SK-N-SH (cell line): ENCODE results near the gene GPR6. TPM values are rescaled to one million over a fixed set of nuclear protein-coding genes. Genes with fewer than 3 reads are reported as not detected.

Experiments
- CTCF ChIA-PET: fragments of 300-600, 350-600 bp; formaldehyde crosslinking; extraction: SDS; loops from one replicate; lab custom pipeline; 2021; lab: Yijun Ruan, JAX
- POLR2A ChIA-PET: fragments of 350-600 bp; sonication (Branson Sonifier 250); formaldehyde crosslinking; extraction: SDS; loops from one replicate; lab custom pipeline; 2020; ENCODE audit warnings: antibody characterized with exemption, inconsistent platforms; lab: Yijun Ruan, JAX
- DNase-seq: peaks from one replicate; pipeline ENCODE4 v3.0.0; 2012
- H2AFZ ChIP-seq: fragments of 200-600 bp; sonication (generic); 2 replicates; pipeline ENCODE4 v1.8.1; 2016; ENCODE audit warnings: antibody characterized with exemption, mild to moderate bottlenecking, low read depth
- H3F3A ChIP-seq: fragments of 200-600 bp; sonication (generic); replicated peaks from 2 replicates; pipeline ENCODE3; 2016; ENCODE audit warnings: antibody characterized with exemption, mild to moderate bottlenecking; ENCODE audit not compliant: insufficient read depth
- H3K27ac ChIP-seq, 2 experiments: fragments of 200-500 bp in 1 of 2; fragments of 200-600 bp in 1 of 2; sonication (Bioruptor generic) in 1 of 2; sonication (generic), shearing (Covaris generic) in 1 of 2; 2 replicates each; pipeline versions ENCODE4 v1.5.1 to v1.6.1; 2014 to 2016; ENCODE audit warnings: low read depth in 2 of 2, inconsistent platforms in 1 of 2, low read length in 1 of 2, mild to moderate bottlenecking in 1 of 2, mixed read lengths in 1 of 2
- H3K27me3 ChIP-seq: fragments of 200-600 bp; sonication (generic), shearing (Covaris generic); 2 replicates; pipeline ENCODE4 v1.6.1; 2016; ENCODE audit warnings: mixed run types; ENCODE audit not compliant: insufficient read depth
- H3K36me3 ChIP-seq, 2 experiments: fragments of 200-500 bp in 1 of 2; fragments of 200-600 bp in 1 of 2; sonication (Bioruptor generic) in 1 of 2; sonication (generic) in 1 of 2; replicated peaks in 1 of 2; 2 replicates each; pipeline versions ENCODE3 to v1.5.1; 2014 to 2016; ENCODE audit warnings: low read length in 1 of 2, mild to moderate bottlenecking in 1 of 2; ENCODE audit not compliant: insufficient read depth in 2 of 2, control insufficient read depth in 1 of 2
- H3K4me1 ChIP-seq, 2 experiments: fragments of 200-500 bp in 1 of 2; fragments of 200-600 bp in 1 of 2; sonication (Bioruptor generic) in 1 of 2; sonication (generic), shearing (Covaris generic) in 1 of 2; 2 replicates each; pipeline versions ENCODE4 v1.5.1 to v1.6.1; 2014 to 2016; ENCODE audit warnings: low read depth in 1 of 2, low read length in 1 of 2, mixed run types in 1 of 2; ENCODE audit not compliant: insufficient read depth in 2 of 2, control insufficient read depth in 1 of 2
- H3K4me2 ChIP-seq: fragments of 200-600 bp; sonication (generic), shearing (Covaris generic); 2 replicates; pipeline ENCODE4 v1.6.1; 2017; ENCODE audit warnings: mixed run types
- H3K4me3 ChIP-seq, 2 experiments: fragments of 200-500 bp in 1 of 2; fragments of 200-600 bp in 1 of 2; sonication (Bioruptor generic) in 1 of 2; sonication (generic), shearing (Covaris generic) in 1 of 2; 2 replicates each; pipeline versions ENCODE4 v1.5.1 to v1.8.1; 2014 to 2016; ENCODE audit warnings: low read depth in 2 of 2, inconsistent platforms in 1 of 2, low read length in 1 of 2, mild to moderate bottlenecking in 1 of 2, mixed read lengths in 1 of 2, moderate library complexity in 1 of 2
- H3K79me2 ChIP-seq: fragments of 200-600 bp; sonication (generic); 2 replicates; pipeline ENCODE4 v1.8.1; 2017; ENCODE audit warnings: mild to moderate bottlenecking; ENCODE audit not compliant: insufficient read depth
- H3K9ac ChIP-seq: fragments of 200-600 bp; sonication (generic); 2 replicates; pipeline ENCODE4 v1.6.1; 2017; ENCODE audit warnings: mixed run types
- H3K9me2 ChIP-seq: fragments of 200-600 bp; sonication (generic); 2 replicates; pipeline ENCODE4 v1.6.1; 2017; ENCODE audit warnings: mixed run types
- H3K9me3 ChIP-seq: fragments of 200-600 bp; sonication (generic); 2 replicates; pipeline ENCODE4 v1.6.1; 2017; ENCODE audit warnings: mixed run types, mild to moderate bottlenecking, moderate library complexity
- H4K20me1 ChIP-seq: fragments of 200-600 bp; sonication (generic); 2 replicates; pipeline ENCODE4 v1.6.1; 2017; ENCODE audit warnings: mild to moderate bottlenecking, mixed run types; ENCODE audit not compliant: insufficient read depth
- CHD2 ChIP-seq: fragments of 150-350 bp; IDR thresholded peaks from 2 replicates; pipeline ENCODE4 v1.6.1; 2018; ENCODE audit warnings: low read length; ENCODE audit not compliant: partially characterized antibody
- EZH2phosphoT487 ChIP-seq: fragments of 200-600 bp; sonication (generic); IDR thresholded peaks from 2 replicates; pipeline ENCODE4 v1.6.1; 2017; ENCODE audit warnings: low read depth, mixed run types, mild to moderate bottlenecking, antibody characterized with exemption, moderate library complexity, borderline replicate concordance
- FOXM1 ChIP-seq: IDR thresholded peaks from 2 replicates; pipeline ENCODE4 v1.4.0; 2012; ENCODE audit warnings: low read depth, mild to moderate bottlenecking
- GATA2 ChIP-seq: sonication (generic); formaldehyde crosslinking; IDR thresholded peaks from 2 replicates; pipeline ENCODE4 v1.5.0; 2020; ENCODE audit warnings: mild to moderate bottlenecking, missing genetic modification reagents
- JUND ChIP-seq: IDR thresholded peaks from 2 replicates; pipeline ENCODE4 v1.4.0; 2012
- MXI1 ChIP-seq: IDR thresholded peaks from 2 replicates; pipeline ENCODE4 v1.6.1; 2012; ENCODE audit warnings: mild to moderate bottlenecking, low read depth, low read length, improper control_type of control experiment
- NFIC ChIP-seq: IDR thresholded peaks from 2 replicates; pipeline ENCODE4 v1.4.0; 2012; ENCODE audit warnings: borderline replicate concordance
- RAD21 ChIP-seq: IDR thresholded peaks from 2 replicates; pipeline ENCODE4 v1.6.1; 2012; ENCODE audit warnings: mild to moderate bottlenecking, low read length
- RFX5 ChIP-seq: IDR thresholded peaks from 2 replicates; pipeline ENCODE4 v1.6.1; 2012; ENCODE audit warnings: mild to moderate bottlenecking, improper control_type of control experiment, low read length
- TAF1 ChIP-seq: IDR thresholded peaks from 2 replicates; pipeline ENCODE4 v1.6.1; 2012; ENCODE audit warnings: low read depth, mild to moderate bottlenecking, low read length, moderate library complexity, borderline replicate concordance
- TCF12 ChIP-seq: IDR thresholded peaks from 2 replicates; pipeline ENCODE4 v1.4.0; 2012
- TEAD4 ChIP-seq: IDR thresholded peaks from 2 replicates; pipeline ENCODE4 v1.4.0; 2012; ENCODE audit warnings: mild to moderate bottlenecking, borderline replicate concordance; ENCODE audit not compliant: insufficient read depth
- USF2 ChIP-seq: fragments of 150-350 bp; IDR thresholded peaks from 2 replicates; pipeline ENCODE4 v1.6.1; 2017; ENCODE audit warnings: antibody characterized with exemption, low read length, low read depth, borderline replicate concordance
- YY1 ChIP-seq: IDR thresholded peaks from 2 replicates; pipeline ENCODE4 v1.4.0; 2012; ENCODE audit warnings: low read depth, mild to moderate bottlenecking
- WGBS: methylation state at CpG from one replicate; pipeline ENCODE4 v1.1.6; 2017; ENCODE audit warnings: low lambda C conversion rate; 5-methylcytosine and 5-hydroxymethylcytosine counted together
- polyA plus RNA-seq, 3 experiments: library from polyadenylated mRNA; depleted of rRNA; stranded (reverse); fragments of >200 nt; gene quantifications; 2 replicates each; pipeline ENCODE4 v1.2.3, GENCODE V29; 2012
- TF ChIP-seq, protein P1 (sequence below): IDR thresholded peaks from 2 replicates; pipeline ENCODE4 v1.6.1; 2012; ENCODE audit warnings: mild to moderate bottlenecking, low read depth, low read length, moderate library complexity
- TF ChIP-seq, protein P2 (sequence below): IDR thresholded peaks from 2 replicates; pipeline ENCODE4 v1.4.0; 2012; ENCODE audit warnings: low read depth, borderline replicate concordance

GPR6 gene
- polyA plus RNA-seq, 1 of the 3 experiments (the other 2 are of a cell fraction): not detected

GRCh38 chr6:109979033-109979921 is 1.2 kb downstream of the GPR6 start:
- H3K9ac ChIP-seq: no peak overlapping the region
- no peaks in the 10 kb centered on the region for H3K79me2 ChIP-seq
- no peaks in the 10 kb centered on the region for H3K36me3 ChIP-seq
- H3K9me2 ChIP-seq: no peaks in the 10 kb centered on the region
- no peaks in the 10 kb centered on the region for H3K9me3 ChIP-seq
- DNase-seq: peak; percentile 66
- peak overlapping the region; percentile 37; the same call in 1 of the 2 replicates for H3K4me2 ChIP-seq
- H3K4me1 ChIP-seq: peaks cover 0 to 15% of the 10 kb centered on the region in 2 experiments; a peak in 1 of 4 replicates
- ChIA-PET CTCF (interaction anchor here (1.5 to 2.0 kb wide), 3 partner anchors 15 to 275 kb away, joined by 4 to 10 read pairs (median 6); no protein-coding TSS in a partner anchor), POLR2A (no interaction called here)
- no peak overlapping the region for H2AFZ ChIP-seq
- no peaks in the 10 kb centered on the region for H4K20me1 ChIP-seq
- H3K27ac ChIP-seq: no peak overlapping the region
- WGBS: 38% methylated on average over 10 of the region's 81 CpGs
- no peaks in the 10 kb centered on the region for H3F3A ChIP-seq
- peak overlapping the region in 1 of 2 experiments; percentile 36; a peak in 1 of 4 replicates for H3K4me3 ChIP-seq
- H3K27me3 ChIP-seq: peaks cover 18% of the 10 kb centered on the region; the same call in 1 of the 2 replicates
- TF ChIP-seq, protein P1, sequence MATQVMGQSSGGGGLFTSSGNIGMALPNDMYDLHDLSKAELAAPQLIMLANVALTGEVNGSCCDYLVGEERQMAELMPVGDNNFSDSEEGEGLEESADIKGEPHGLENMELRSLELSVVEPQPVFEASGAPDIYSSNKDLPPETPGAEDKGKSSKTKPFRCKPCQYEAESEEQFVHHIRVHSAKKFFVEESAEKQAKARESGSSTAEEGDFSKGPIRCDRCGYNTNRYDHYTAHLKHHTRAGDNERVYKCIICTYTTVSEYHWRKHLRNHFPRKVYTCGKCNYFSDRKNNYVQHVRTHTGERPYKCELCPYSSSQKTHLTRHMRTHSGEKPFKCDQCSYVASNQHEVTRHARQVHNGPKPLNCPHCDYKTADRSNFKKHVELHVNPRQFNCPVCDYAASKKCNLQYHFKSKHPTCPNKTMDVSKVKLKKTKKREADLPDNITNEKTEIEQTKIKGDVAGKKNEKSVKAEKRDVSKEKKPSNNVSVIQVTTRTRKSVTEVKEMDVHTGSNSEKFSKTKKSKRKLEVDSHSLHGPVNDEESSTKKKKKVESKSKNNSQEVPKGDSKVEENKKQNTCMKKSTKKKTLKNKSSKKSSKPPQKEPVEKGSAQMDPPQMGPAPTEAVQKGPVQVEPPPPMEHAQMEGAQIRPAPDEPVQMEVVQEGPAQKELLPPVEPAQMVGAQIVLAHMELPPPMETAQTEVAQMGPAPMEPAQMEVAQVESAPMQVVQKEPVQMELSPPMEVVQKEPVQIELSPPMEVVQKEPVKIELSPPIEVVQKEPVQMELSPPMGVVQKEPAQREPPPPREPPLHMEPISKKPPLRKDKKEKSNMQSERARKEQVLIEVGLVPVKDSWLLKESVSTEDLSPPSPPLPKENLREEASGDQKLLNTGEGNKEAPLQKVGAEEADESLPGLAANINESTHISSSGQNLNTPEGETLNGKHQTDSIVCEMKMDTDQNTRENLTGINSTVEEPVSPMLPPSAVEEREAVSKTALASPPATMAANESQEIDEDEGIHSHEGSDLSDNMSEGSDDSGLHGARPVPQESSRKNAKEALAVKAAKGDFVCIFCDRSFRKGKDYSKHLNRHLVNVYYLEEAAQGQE: no peak
- TF ChIP-seq MXI1: peak; percentile 48; the same call in 1 of the 2 replicates

DNA sequence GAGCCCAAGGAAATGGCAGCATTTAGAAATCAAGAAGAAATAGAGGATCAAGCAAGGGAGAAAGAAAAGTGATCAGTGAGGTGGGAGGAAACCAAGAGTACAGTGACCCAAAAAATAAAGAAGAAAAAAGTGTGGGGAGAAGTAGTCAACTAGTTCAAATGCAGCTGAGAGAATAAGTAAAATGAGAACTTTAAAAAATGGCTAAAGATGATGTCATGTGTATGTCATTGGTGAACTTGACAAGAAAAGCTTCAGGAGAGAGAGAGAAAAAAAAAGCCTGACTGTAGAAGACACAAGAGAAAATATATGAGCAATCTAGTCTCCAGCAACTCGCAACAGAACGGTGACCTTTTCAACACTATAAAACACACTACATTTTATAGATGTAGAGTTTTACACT is 6.3 kb downstream of the GPR6 start:
- H4K20me1 ChIP-seq: no peaks in the 10 kb centered on the region
- 89% methylated on average over 2 of the region's 2 CpGs for WGBS
- CTCF ChIA-PET: interaction anchor here (0.6 kb wide), 1 partner anchor 545 kb away, joined by 3 read pairs; no protein-coding TSS in a partner anchor

More for the DNA sequence above, 6.3 kb downstream of the GPR6 start:
- no peaks in the 10 kb centered on the region for H3F3A ChIP-seq
- TF ChIP-seq NFIC: no peak
- no peak for TF ChIP-seq TAF1
- TF ChIP-seq RAD21: no peak
- TF ChIP-seq EZH2phosphoT487: no peak
- TF ChIP-seq, protein P2, sequence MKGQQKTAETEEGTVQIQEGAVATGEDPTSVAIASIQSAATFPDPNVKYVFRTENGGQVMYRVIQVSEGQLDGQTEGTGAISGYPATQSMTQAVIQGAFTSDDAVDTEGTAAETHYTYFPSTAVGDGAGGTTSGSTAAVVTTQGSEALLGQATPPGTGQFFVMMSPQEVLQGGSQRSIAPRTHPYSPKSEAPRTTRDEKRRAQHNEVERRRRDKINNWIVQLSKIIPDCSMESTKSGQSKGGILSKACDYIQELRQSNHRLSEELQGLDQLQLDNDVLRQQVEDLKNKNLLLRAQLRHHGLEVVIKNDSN: no peak
- TF ChIP-seq USF2: no peak
- TF ChIP-seq YY1: no peak
- no peak for TF ChIP-seq MXI1
- TF ChIP-seq CHD2: no peak
- TF ChIP-seq TCF12: no peak
- no peak for TF ChIP-seq GATA2 (CRISPR knock-in tag)
- no peak for TF ChIP-seq RFX5
- TF ChIP-seq JUND: no peak
- TF ChIP-seq FOXM1: no peak
- TF ChIP-seq TEAD4: no peak
- POLR2A ChIA-PET: no interaction called here
- H2AFZ ChIP-seq: no peak overlapping the region
- H3K4me2 ChIP-seq: no peak overlapping the region
- no peak overlapping the region for H3K9ac ChIP-seq
- H3K27ac ChIP-seq: no peak overlapping the region
- H3K36me3 ChIP-seq: no peaks in the 10 kb centered on the region
- no peaks in the 10 kb centered on the region for H3K9me3 ChIP-seq
- no peaks in the 10 kb centered on the region for H3K79me2 ChIP-seq
- no peak overlapping the region for H3K4me3 ChIP-seq
- no peaks in the 10 kb centered on the region for H3K9me2 ChIP-seq
- H3K4me1 ChIP-seq: peaks cover 0 to 4% of the 10 kb centered on the region in 2 experiments; a peak in 1 of 4 replicates
- H3K27me3 ChIP-seq: 0 out of 2 replicates have a peak, but pooled peaks cover 10% of the 10 kb centered on the region
- DNase-seq: no peak
